ENCODE data around the gene C6orf132. TPM values are rescaled to one million over a fixed set of nuclear protein-coding genes. Genes with fewer than 3 reads are reported as not detected.

The C6orf132 gene
- polyA plus RNA-seq, 1 donor = 44.3 TPM

DNA sequence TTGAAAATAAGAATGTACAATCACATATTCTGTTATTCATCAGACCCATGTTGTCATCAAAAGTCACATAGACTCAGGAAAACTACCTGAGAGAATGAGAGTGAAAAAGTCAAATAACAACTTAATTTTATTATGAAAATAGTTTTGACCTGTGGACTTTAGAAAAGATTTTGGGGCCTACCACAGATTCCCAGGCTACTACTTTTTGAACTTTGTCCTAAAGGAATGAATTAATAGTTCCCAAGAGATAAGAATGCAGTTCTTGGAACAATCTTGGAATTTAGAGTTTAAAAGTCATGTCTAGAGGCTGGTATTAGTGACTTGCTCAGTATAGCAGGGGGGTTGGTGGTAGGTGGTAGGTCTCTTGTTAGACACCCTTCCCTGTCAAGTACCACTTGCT is 88.8 kb downstream of the C6orf132 start:
- peak in 1 of 2 donors; percentile 71 for DNase-seq
- H3K27me3 ChIP-seq (ENCODE audit: control insufficient read depth, insufficient read depth, low read length) = no peaks in the 10 kb centered on the region
- H3K9me3 ChIP-seq (ENCODE audit: control insufficient read depth, low read depth, low read length) = no peaks in the 10 kb centered on the region
- H3K27ac ChIP-seq (ENCODE audit: low read length) = peak overlapping the region; percentile 67
- H3K36me3 ChIP-seq (ENCODE audit: control insufficient read depth, insufficient read depth, low read length) = peaks cover 39% of the 10 kb centered on the region
- no peak overlapping the region for H3K4me3 ChIP-seq (ENCODE audit: low read length)
- peaks cover 25% of the 10 kb centered on the region for H3K4me1 ChIP-seq (ENCODE audit: control insufficient read depth, insufficient read depth, low read length)

DNA sequence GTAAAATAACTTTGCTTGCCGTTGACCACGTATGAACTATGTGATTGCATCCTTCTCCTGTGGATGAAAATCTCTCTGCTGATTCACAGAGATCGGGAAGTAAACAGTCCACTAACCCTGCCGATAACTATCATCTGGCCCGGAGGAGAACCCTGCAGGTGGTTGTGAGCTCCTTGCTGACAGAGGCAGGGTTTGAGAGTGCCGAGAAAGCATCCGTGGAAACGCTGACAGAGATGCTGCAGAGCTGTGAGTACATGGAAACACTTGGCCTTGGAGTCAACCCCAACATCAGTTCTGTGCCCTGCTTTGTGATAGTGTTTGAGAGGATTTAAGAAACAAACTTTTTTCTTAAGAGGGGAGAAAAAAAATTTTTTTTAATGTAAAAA is 91.2 kb downstream of the C6orf132 start:
- no peaks in the 10 kb centered on the region for H3K9me3 ChIP-seq (ENCODE audit: control insufficient read depth, low read depth, low read length)
- peak overlapping the region; percentile 94 for H3K27ac ChIP-seq (ENCODE audit: low read length)
- H3K27me3 ChIP-seq (ENCODE audit: control insufficient read depth, insufficient read depth, low read length) = no peaks in the 10 kb centered on the region
- WGBS (ENCODE audit: insufficient coverage, low lambda C conversion rate) = no CpG with 5 or more reads among the region's 8 CpGs
- DNase-seq = no peak
- H3K36me3 ChIP-seq (ENCODE audit: control insufficient read depth, insufficient read depth, low read length) = peaks cover 19% of the 10 kb centered on the region
- peaks cover 35% of the 10 kb centered on the region for H3K4me1 ChIP-seq (ENCODE audit: control insufficient read depth, insufficient read depth, low read length)
- H3K4me3 ChIP-seq (ENCODE audit: low read length) = peak overlapping the region; percentile 90

Other genes starting within 250 kb of the C6orf132 start
- gene USP49, start 247.2 kb downstream of the C6orf132 start, polyA plus RNA-seq = 5.3 TPM
- gene MED20, start 221.5 kb downstream of the C6orf132 start, polyA plus RNA-seq = 26.0 TPM
- gene BYSL, start 221.1 kb downstream of the C6orf132 start, polyA plus RNA-seq = 18.5 TPM
- 53.6 TPM for gene CCND3, start 200.8 kb downstream of the C6orf132 start, polyA plus RNA-seq
- gene TAF8, start 92.1 kb downstream of the C6orf132 start, polyA plus RNA-seq = 32.7 TPM
- 0.49 TPM for gene GUCA1A, start 30.7 kb upstream of the C6orf132 start, polyA plus RNA-seq
- 1.6 TPM for gene GUCA1B, start 52.3 kb upstream of the C6orf132 start, polyA plus RNA-seq
- gene MRPS10, start 75.2 kb upstream of the C6orf132 start, polyA plus RNA-seq = 25.2 TPM

Measured in large intestine (tissue), 3 donors.